PC-9 (cell line): ENCODE data around the gene MAGI1. TPM values are rescaled to one million over a fixed set of nuclear protein-coding genes. Genes with fewer than 3 reads are reported as not detected.

Experiments used
- BruUV-seq: library from RNA; stranded (reverse); fragments of 400-500 nt; replicated peaks from 2 replicates; lab custom pipeline; 2021; lab: Mats Ljungman, UMichigan
- CTCF ChIA-PET: fragments of 300-600 bp; sonication (Branson Sonifier 250); formaldehyde crosslinking; loops from one replicate; lab custom pipeline; 2022; ENCODE audit warnings: antibody characterized with exemption; lab: Charles Lee
- POLR2A ChIA-PET: fragments of 300-600 bp; sonication (Branson Sonifier 250); formaldehyde crosslinking; loops from one replicate; lab custom pipeline; 2022; ENCODE audit warnings: antibody characterized with exemption; ENCODE audit not compliant: unreplicated experiment; lab: Charles Lee
- DNase-seq, 2 experiments: peaks; one replicate each; pipeline versions ENCODE4 v3.0.0 to v3.0.0-alpha.2; 2015 to 2022; ENCODE audit warnings: mixed read lengths in 1 of 2
- H2AFZ ChIP-seq: fragments of 200-600 bp; sonication (generic); 2 replicates; pipeline ENCODE4 v1.8.1; 2017; ENCODE audit warnings: antibody characterized with exemption
- H3F3A ChIP-seq: fragments of 200-600 bp; sonication (generic); 2 replicates; pipeline ENCODE4 v1.8.1; 2017; ENCODE audit warnings: antibody characterized with exemption, mild to moderate bottlenecking, low read depth; ENCODE audit not compliant: insufficient read depth
- H3K27ac ChIP-seq: fragments of 200-600 bp; sonication (generic); 2 replicates; pipeline ENCODE4 v1.6.1; 2016; ENCODE audit warnings: mixed run types
- H3K27me3 ChIP-seq: fragments of 200-600 bp; sonication (generic); 2 replicates; pipeline ENCODE4 v1.6.1; 2016; ENCODE audit warnings: low read depth, mixed run types; ENCODE audit not compliant: insufficient read depth
- H3K36me3 ChIP-seq: fragments of 200-600 bp; sonication (generic); 2 replicates; pipeline ENCODE4 v1.6.1; 2016; ENCODE audit warnings: low read depth, mixed run types
- H3K4me1 ChIP-seq: fragments of 200-600 bp; sonication (generic); replicated peaks from 2 replicates; pipeline ENCODE4 v1.6.1; 2016; ENCODE audit warnings: mixed run types; ENCODE audit not compliant: insufficient read depth
- H3K4me2 ChIP-seq: fragments of 200-600 bp; sonication (generic); 2 replicates; pipeline ENCODE4 v1.6.1; 2017; ENCODE audit warnings: mixed run types
- H3K4me3 ChIP-seq: fragments of 200-600 bp; sonication (generic); 2 replicates; pipeline ENCODE4 v1.6.1; 2016; ENCODE audit warnings: mixed run types
- H3K79me2 ChIP-seq: fragments of 200-600 bp; sonication (generic); 2 replicates; pipeline ENCODE4 v1.6.1; 2017; ENCODE audit warnings: low read depth, mixed run types
- H3K9me2 ChIP-seq: fragments of 200-600 bp; sonication (generic); 2 replicates; pipeline ENCODE4 v1.8.1; 2017; ENCODE audit warnings: mild to moderate bottlenecking; ENCODE audit not compliant: insufficient read depth
- H3K9me3 ChIP-seq: fragments of 200-600 bp; sonication (generic); 2 replicates; pipeline ENCODE4 v1.8.1; 2016; ENCODE audit warnings: low read depth; ENCODE audit not compliant: insufficient read depth
- H4K20me1 ChIP-seq: fragments of 200-600 bp; sonication (generic); 2 replicates; pipeline ENCODE4 v1.8.1; 2017; ENCODE audit not compliant: insufficient read depth
- EZH2 ChIP-seq: fragments of 200-600 bp; sonication (generic); IDR thresholded peaks from 2 replicates; pipeline ENCODE4 v1.8.0; 2017; ENCODE audit warnings: antibody characterized with exemption, low read depth
- intact Hi-C: fragments of 100-400 bp; cut with micrococcal nuclease; formaldehyde crosslinking; loops from one replicate; pipeline ENCODE4 v1.10.0; 2022; ENCODE audit not compliant: unreplicated experiment
- total RNA-seq: library from RNA; stranded (reverse); gene quantifications from 2 replicates; pipeline ENCODE4 v1.2.3, GENCODE V29; 2021
- TF ChIP-seq, protein P1 (sequence below): fragments of 200-600 bp; sonication (generic); conservative IDR thresholded peaks from 2 replicates; pipeline ENCODE4 v1.6.1; 2017; ENCODE audit warnings: mixed run types, antibody characterized with exemption, mild to moderate bottlenecking, moderate library complexity

Gene MAGI1
- total RNA-seq, 1 experiment from 2014 or later: 23.3 TPM

DNA sequence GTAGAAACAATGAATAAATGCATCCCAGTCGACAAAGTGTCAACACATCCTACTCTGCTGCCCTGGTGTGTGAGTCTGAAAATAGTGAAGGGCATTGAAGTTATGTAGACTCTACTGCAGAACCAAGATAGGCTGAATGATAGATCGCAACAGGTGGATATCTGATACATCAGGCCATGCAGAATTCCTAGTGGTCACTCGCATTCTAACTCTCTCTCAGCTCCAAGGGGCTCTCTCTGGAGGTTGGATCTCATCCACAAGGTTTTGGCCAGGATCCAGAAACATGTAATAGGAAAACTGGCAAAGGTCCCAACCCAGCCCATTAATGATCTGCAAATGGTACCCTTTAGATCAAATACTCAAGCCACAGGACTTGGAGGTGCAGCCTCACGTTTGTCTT lies 514.1 kb downstream of the MAGI1 start:
- Histone ChIP-seq H3K9me2 (no peaks in the 10 kb centered on the region), H3K4me2 (no peak overlapping the region), H3K27me3 (no peaks in the 10 kb centered on the region), H2AFZ (no peak overlapping the region), H4K20me1 (no peaks in the 10 kb centered on the region), H3K36me3 (no peaks in the 10 kb centered on the region), H3K4me1 (no peaks in the 10 kb centered on the region), H3K9me3 (no peaks in the 10 kb centered on the region), H3K79me2 (no peaks in the 10 kb centered on the region), H3K27ac (no peak overlapping the region), H3K4me3 (no peak overlapping the region), H3F3A (no peaks in the 10 kb centered on the region)
- no TSS peak for BruUV-seq
- POLR2A ChIA-PET: no interaction called here
- intact Hi-C loops: no loop called here
- CTCF ChIA-PET: no interaction called here
- DNase-seq: no peak
- TF ChIP-seq EZH2: no peak
- TF ChIP-seq, protein P1, sequence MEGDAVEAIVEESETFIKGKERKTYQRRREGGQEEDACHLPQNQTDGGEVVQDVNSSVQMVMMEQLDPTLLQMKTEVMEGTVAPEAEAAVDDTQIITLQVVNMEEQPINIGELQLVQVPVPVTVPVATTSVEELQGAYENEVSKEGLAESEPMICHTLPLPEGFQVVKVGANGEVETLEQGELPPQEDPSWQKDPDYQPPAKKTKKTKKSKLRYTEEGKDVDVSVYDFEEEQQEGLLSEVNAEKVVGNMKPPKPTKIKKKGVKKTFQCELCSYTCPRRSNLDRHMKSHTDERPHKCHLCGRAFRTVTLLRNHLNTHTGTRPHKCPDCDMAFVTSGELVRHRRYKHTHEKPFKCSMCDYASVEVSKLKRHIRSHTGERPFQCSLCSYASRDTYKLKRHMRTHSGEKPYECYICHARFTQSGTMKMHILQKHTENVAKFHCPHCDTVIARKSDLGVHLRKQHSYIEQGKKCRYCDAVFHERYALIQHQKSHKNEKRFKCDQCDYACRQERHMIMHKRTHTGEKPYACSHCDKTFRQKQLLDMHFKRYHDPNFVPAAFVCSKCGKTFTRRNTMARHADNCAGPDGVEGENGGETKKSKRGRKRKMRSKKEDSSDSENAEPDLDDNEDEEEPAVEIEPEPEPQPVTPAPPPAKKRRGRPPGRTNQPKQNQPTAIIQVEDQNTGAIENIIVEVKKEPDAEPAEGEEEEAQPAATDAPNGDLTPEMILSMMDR: no peak

DNA sequence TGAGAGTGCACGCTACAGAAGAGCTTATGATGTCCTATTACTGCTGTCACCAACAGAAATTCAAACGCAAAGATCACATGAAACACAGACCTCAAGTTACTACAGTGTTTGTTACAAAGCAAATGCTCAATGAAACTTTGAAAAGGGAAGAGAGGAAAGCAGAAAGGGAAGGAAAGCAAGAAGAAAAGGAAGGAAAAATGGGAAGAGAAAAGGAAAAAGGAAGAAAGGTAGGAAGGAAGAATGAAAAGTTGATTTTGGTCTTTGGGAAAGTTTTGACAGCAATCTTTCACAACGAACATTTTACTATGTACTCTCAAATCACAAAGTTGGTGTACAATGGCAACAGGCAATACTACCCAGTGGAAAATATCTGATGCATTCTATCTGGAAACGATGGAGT lies 514.8 kb downstream of the MAGI1 start:
- Histone ChIP-seq H3K4me1 (no peaks in the 10 kb centered on the region), H3K27me3 (no peaks in the 10 kb centered on the region), H3K9me2 (no peaks in the 10 kb centered on the region), H3K27ac (no peak overlapping the region), H3K4me2 (no peak overlapping the region), H3K36me3 (no peaks in the 10 kb centered on the region), H3F3A (no peaks in the 10 kb centered on the region), H2AFZ (no peak overlapping the region), H3K4me3 (no peak overlapping the region), H3K9me3 (no peaks in the 10 kb centered on the region), H3K79me2 (no peaks in the 10 kb centered on the region), H4K20me1 (no peaks in the 10 kb centered on the region)
- POLR2A ChIA-PET: no interaction called here
- intact Hi-C loops: no loop called here
- no TSS peak for BruUV-seq
- CTCF ChIA-PET: no interaction called here
- no peak for DNase-seq
- TF ChIP-seq EZH2: no peak
- TF ChIP-seq, protein P1: no peak

DNA sequence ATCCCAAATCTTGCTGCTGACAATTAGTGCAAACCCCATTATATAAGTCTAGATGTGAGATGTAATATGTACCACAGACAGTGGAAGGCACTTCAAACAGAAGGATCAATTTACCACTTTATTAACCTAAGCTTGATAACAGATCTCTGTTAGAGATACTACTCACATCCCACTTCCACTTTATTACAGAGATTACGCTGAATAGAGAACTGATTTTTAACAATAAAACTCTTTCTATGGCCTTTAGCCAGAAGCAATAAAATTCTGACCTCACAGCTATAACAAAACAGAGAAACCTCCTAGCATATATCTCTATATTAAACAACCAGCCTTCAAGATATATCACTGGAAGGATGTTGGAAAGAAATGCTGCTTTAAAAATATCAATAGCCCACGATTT lies 517.7 kb downstream of the MAGI1 start:
- Histone ChIP-seq H3K9me2 (no peaks in the 10 kb centered on the region), H3K27me3 (no peaks in the 10 kb centered on the region), H3K27ac (no peak overlapping the region), H2AFZ (no peak overlapping the region), H3K9me3 (no peaks in the 10 kb centered on the region), H3F3A (no peaks in the 10 kb centered on the region), H3K4me2 (no peak overlapping the region), H3K4me3 (no peak overlapping the region), H3K4me1 (no peaks in the 10 kb centered on the region), H3K36me3 (no peaks in the 10 kb centered on the region), H3K79me2 (no peaks in the 10 kb centered on the region), H4K20me1 (no peaks in the 10 kb centered on the region)
- ChIA-PET CTCF (no interaction called here), POLR2A (no interaction called here)
- no TSS peak for BruUV-seq
- DNase-seq: no peak
- intact Hi-C loops: no loop called here
- TF ChIP-seq, protein P1: no peak
- no peak for TF ChIP-seq EZH2
